KMS-11 (cell line): ENCODE results near the gene SNAP29.
"Not testable (repeated sequence)": the region's sequence is repeated elsewhere in the genome, so short reads cannot be mapped to it uniquely, and the experiment has no call there.

Experiments used
- H2AFZ ChIP-seq: fragments of 200-600 bp; sonication (generic); 2 replicates; pipeline ENCODE4 v1.6.1; 2016; ENCODE audit warnings: antibody characterized with exemption, mixed run types, low read depth
- H3K27ac ChIP-seq: fragments of 200-600 bp; sonication (generic); 2 replicates; pipeline ENCODE4 v1.6.1; 2016; ENCODE audit warnings: mild to moderate bottlenecking, mixed run types
- H3K27me3 ChIP-seq: fragments of 200-600 bp; sonication (generic); 2 replicates; pipeline ENCODE4 v1.6.1; 2017; ENCODE audit warnings: mild to moderate bottlenecking, low read depth, mixed run types, moderate library complexity; ENCODE audit not compliant: insufficient read depth
- H3K36me3 ChIP-seq: fragments of 200-600 bp; sonication (generic); 2 replicates; pipeline ENCODE4 v1.6.1; 2017; ENCODE audit warnings: mild to moderate bottlenecking, mixed run types; ENCODE audit not compliant: insufficient read depth
- H3K4me1 ChIP-seq: fragments of 200-600 bp; sonication (generic); 2 replicates; pipeline ENCODE4 v1.6.1; 2016; ENCODE audit warnings: mild to moderate bottlenecking, low read depth, mixed run types; ENCODE audit not compliant: poor library complexity, severe bottlenecking
- H3K4me2 ChIP-seq: fragments of 200-600 bp; sonication (generic); 2 replicates; pipeline ENCODE4 v1.7.0; 2016; ENCODE audit warnings: mild to moderate bottlenecking, mixed run types
- H3K4me3 ChIP-seq: fragments of 200-600 bp; sonication (generic); IDR thresholded peaks from 2 replicates; pipeline ENCODE4 v1.6.1; 2017; ENCODE audit warnings: low read depth, low read length, mixed read lengths; ENCODE audit not compliant: insufficient read depth
- H3K79me2 ChIP-seq: fragments of 200-600 bp; sonication (generic); 2 replicates; pipeline ENCODE4 v1.6.1; 2016; ENCODE audit warnings: low read depth, mixed run types; ENCODE audit not compliant: insufficient read depth
- H3K9ac ChIP-seq: fragments of 200-600 bp; sonication (generic); 2 replicates; pipeline ENCODE4 v1.6.1; 2016; ENCODE audit warnings: mild to moderate bottlenecking, mixed run types
- H4K20me1 ChIP-seq: fragments of 200-600 bp; sonication (generic); 2 replicates; pipeline ENCODE4 v1.6.1; 2016; ENCODE audit warnings: mild to moderate bottlenecking, mixed run types; ENCODE audit not compliant: insufficient read depth
- TF ChIP-seq, protein P1 (sequence below): fragments of 200-600 bp; sonication (generic); conservative IDR thresholded peaks from 2 replicates; pipeline ENCODE4 v1.6.1; 2017; ENCODE audit warnings: low read depth, mild to moderate bottlenecking, antibody characterized with exemption, low read length, moderate library complexity, mixed read lengths

SNAP29 gene

DNA sequence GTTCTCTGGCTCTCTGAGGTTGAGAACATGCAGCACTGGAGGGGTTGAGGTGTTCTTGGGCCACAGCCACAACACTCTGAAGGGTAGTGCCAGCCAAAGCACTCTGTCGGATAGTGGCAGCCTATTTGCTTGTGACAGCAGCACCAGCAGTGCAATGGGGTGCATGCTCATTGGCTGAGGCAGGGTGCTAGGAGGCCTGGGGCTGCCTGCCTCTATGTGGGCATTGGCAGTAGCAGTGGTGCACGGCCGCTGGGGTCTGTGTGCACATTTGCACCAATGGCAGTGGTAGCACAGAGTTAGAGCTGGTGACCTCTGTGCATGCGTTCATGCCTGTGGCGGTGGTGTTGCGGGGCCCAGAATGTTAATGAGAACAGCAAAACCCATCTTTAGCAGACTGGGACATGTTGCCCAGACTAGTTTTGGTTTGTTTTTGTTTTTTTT lies 25.6 kb upstream of the SNAP29 start:
- H4K20me1 ChIP-seq, result no peaks in the 10 kb centered on the region
- no peak overlapping the region for H3K9ac ChIP-seq
- no peak overlapping the region for H3K4me3 ChIP-seq
- TF ChIP-seq, protein P1, sequence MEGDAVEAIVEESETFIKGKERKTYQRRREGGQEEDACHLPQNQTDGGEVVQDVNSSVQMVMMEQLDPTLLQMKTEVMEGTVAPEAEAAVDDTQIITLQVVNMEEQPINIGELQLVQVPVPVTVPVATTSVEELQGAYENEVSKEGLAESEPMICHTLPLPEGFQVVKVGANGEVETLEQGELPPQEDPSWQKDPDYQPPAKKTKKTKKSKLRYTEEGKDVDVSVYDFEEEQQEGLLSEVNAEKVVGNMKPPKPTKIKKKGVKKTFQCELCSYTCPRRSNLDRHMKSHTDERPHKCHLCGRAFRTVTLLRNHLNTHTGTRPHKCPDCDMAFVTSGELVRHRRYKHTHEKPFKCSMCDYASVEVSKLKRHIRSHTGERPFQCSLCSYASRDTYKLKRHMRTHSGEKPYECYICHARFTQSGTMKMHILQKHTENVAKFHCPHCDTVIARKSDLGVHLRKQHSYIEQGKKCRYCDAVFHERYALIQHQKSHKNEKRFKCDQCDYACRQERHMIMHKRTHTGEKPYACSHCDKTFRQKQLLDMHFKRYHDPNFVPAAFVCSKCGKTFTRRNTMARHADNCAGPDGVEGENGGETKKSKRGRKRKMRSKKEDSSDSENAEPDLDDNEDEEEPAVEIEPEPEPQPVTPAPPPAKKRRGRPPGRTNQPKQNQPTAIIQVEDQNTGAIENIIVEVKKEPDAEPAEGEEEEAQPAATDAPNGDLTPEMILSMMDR, result no peak
- no peaks in the 10 kb centered on the region for H3K27me3 ChIP-seq
- no peaks in the 10 kb centered on the region; the same call in 1 of the 2 replicates for H3K36me3 ChIP-seq
- no peak overlapping the region for H2AFZ ChIP-seq
- no peak overlapping the region for H3K27ac ChIP-seq
- H3K79me2 ChIP-seq, result peaks cover under 1% of the 10 kb centered on the region; the same call in 1 of the 2 replicates
- H3K4me1 ChIP-seq, result peaks cover 16% of the 10 kb centered on the region
- H3K4me2 ChIP-seq, result no peak overlapping the region

- no peak overlapping the region for H3K4me3 ChIP-seq
Measured at GRCh38 chr22:20834206-20834605, 24.6 kb upstream of the SNAP29 start.

GRCh38 chr22:20834725-20835124 lies 24.1 kb upstream of the SNAP29 start:
- H3K4me1 ChIP-seq, result peaks cover 16% of the 10 kb centered on the region
- H3K36me3 ChIP-seq, result no peaks in the 10 kb centered on the region; the same call in 1 of the 2 replicates
- H3K4me2 ChIP-seq, result no peak overlapping the region
- no peak overlapping the region for H2AFZ ChIP-seq
- H3K79me2 ChIP-seq, result peaks cover 14% of the 10 kb centered on the region
- no peak overlapping the region for H3K9ac ChIP-seq
- no peak overlapping the region for H3K27ac ChIP-seq
- no peaks in the 10 kb centered on the region for H4K20me1 ChIP-seq
- H3K4me3 ChIP-seq, result no peak overlapping the region
- TF ChIP-seq, protein P1, result no peak
- H3K27me3 ChIP-seq, result no peaks in the 10 kb centered on the region

More at GRCh38 chr22:20834206-20834605, 24.6 kb upstream of the SNAP29 start:
- H3K4me2 ChIP-seq, result no peak overlapping the region
- H2AFZ ChIP-seq, result no peak overlapping the region
- H3K9ac ChIP-seq, result no peak overlapping the region
- TF ChIP-seq, protein P1, result no peak
- no peak overlapping the region for H3K27ac ChIP-seq
- H3K79me2 ChIP-seq, result peaks cover 9% of the 10 kb centered on the region
- H3K27me3 ChIP-seq, result no peaks in the 10 kb centered on the region
- H3K4me1 ChIP-seq, result peaks cover 16% of the 10 kb centered on the region
- H4K20me1 ChIP-seq, result no peaks in the 10 kb centered on the region
- H3K36me3 ChIP-seq, result no peaks in the 10 kb centered on the region; the same call in 1 of the 2 replicates

DNA sequence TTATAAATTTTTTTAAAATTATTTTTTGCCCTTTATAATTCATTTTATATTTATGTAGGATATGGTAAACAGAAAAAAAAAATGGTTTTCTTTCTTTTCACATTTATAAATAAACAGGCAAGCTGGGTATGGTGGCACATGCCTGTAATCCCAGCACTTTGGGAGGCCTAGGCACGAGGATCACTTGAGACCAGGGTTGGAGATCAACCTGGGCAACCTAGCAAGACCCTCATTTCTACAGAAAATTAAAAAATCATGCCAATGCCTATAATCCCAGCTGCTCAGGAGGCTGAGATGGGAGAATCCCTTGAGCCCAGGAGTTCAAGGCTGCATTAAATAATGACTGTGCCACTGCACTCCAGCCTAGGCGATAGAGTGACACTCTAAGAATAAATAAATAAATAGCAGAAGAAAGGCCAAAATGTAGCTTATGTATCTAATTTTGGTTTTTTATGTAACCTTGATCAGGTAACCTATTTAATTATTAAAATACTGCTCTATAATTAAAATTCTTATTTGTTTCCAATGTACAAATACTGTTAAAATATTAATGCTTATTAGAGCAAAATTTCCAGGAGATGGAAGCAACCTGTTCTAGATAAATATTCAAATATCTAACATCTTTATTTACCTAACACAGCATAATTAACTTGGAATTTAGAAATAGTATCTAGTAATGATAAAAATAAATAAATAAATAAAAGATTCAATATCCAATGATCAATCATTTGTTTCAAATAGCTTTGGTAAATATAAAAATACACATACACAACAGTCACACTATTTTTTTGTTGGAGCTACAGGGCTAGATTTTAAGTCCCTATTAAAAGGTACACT lies 21.6 kb upstream of the SNAP29 start:
- Histone ChIP-seq H2AFZ (no peak overlapping the region), H3K9ac (no peak overlapping the region), H3K4me1 (peaks cover 16% of the 10 kb centered on the region), H3K27ac (no peak overlapping the region), H3K27me3 (no peaks in the 10 kb centered on the region), H3K4me2 (no peak overlapping the region), H4K20me1 (0 out of 2 replicates have a peak, but pooled peaks cover 6% of the 10 kb centered on the region), H3K79me2 (peaks cover 21% of the 10 kb centered on the region), H3K36me3 (no peaks in the 10 kb centered on the region), H3K4me3 (no peak overlapping the region)
- TF ChIP-seq, protein P1, result no peak

DNA sequence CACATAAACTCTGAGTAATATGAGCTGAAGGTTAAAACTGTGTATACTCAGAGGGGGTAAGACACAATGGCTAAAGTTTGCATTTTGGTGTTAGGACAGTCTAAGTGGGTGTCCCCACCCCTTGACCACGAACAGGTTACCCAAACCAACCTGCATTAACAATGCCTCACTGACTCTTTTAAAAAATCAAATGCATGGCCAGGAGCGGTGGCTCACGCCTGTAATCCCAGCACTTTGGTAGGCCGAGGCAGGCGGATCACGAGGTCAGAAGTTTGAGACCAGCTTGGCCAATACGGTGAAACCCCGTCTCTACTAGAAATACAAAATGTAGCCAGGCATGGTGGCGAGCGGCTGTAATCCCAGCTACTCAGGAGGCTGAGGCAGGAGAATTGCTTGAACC lies 19.5 kb upstream of the SNAP29 start:
- not testable (repeated sequence) for H4K20me1 ChIP-seq, H3K4me3 ChIP-seq
- H3K4me1 ChIP-seq, result peaks cover 16% of the 10 kb centered on the region

More for the DNA sequence above, 19.5 kb upstream of the SNAP29 start:
- not testable (repeated sequence) for H3K9ac ChIP-seq, H3K27me3 ChIP-seq, H3K4me2 ChIP-seq, H3K36me3 ChIP-seq, H3K27ac ChIP-seq, H2AFZ ChIP-seq
- peaks cover 25% of the 10 kb centered on the region for H3K79me2 ChIP-seq
